ENCODE results near the gene OR52J3. TPM values are rescaled to one million over a fixed set of nuclear protein-coding genes. Genes with fewer than 3 reads are reported as not detected.
"Not testable (repeated sequence)": the region's sequence is repeated elsewhere in the genome, so short reads cannot be mapped to it uniquely, and the experiment has no call there.

The OR52J3 gene
- total RNA-seq: not detected
- long read RNA-seq: 0 reads

- intact Hi-C loops (cut with DNase I): no loop called here
- no peak for ATAC-seq (ENCODE audit: poor library complexity)
- DNase-seq: no peak
Observed at GRCh38 chr11:5046226-5046625, at the start of gene OR52J3. TSS of gene OR52J3 (plus strand) at chr11:5046526. CDS start at chr11:5046526, 0 bp downstream.

GRCh38 chr11:5004424-5005274 is 41.7 kb upstream of the OR52J3 start:
- ATAC-seq (ENCODE audit: poor library complexity) (peak; percentile 58), DNase-seq (peak; percentile 48)
- intact Hi-C loops (cut with DNase I): loop anchor here (5.0 to 10.0 kb wide), 2 partner anchors 367 to 820 kb away; partner anchors contain the start of gene OR51D1

GRCh38 chr11:5007561-5007960 is 38.8 kb upstream of the OR52J3 start:
- no peak for DNase-seq

GRCh38 chr11:5011254-5011653 is 35.1 kb upstream of the OR52J3 start:
- DNase-seq (no peak), ATAC-seq (ENCODE audit: poor library complexity) (no peak)
- intact Hi-C loops (cut with DNase I): no loop called here

More at GRCh38 chr11:5007561-5007960, 38.8 kb upstream of the OR52J3 start:
- intact Hi-C loops (cut with DNase I): loop anchor here (10.0 kb wide), 1 partner anchor 823 kb away; no protein-coding TSS in a partner anchor
- no peak for ATAC-seq (ENCODE audit: poor library complexity)

- DNase-seq (no peak), ATAC-seq (ENCODE audit: poor library complexity) (no peak)
- intact Hi-C loops (cut with DNase I): no loop called here
Observed at GRCh38 chr11:5013012-5013411, 33.3 kb upstream of the OR52J3 start.

GRCh38 chr11:5021996-5022395 is 24.3 kb upstream of the OR52J3 start:
- ATAC-seq (ENCODE audit: poor library complexity) (peak; percentile 76), DNase-seq (no peak)
- intact Hi-C loops (cut with DNase I): no loop called here

GRCh38 chr11:5036669-5037068 is 9.7 kb upstream of the OR52J3 start:
- ATAC-seq (ENCODE audit: poor library complexity): no peak
- DNase-seq: no peak
- intact Hi-C loops (cut with DNase I): no loop called here

- ATAC-seq (ENCODE audit: poor library complexity): no peak
- intact Hi-C loops (cut with DNase I): no loop called here
- DNase-seq: no peak
Observed at GRCh38 chr11:5037926-5038325, 8.4 kb upstream of the OR52J3 start.

- intact Hi-C loops (cut with DNase I): no loop called here
- no peak for DNase-seq
- no peak for ATAC-seq (ENCODE audit: poor library complexity)
Observed at GRCh38 chr11:5038341-5038740, 8.0 kb upstream of the OR52J3 start.

GRCh38 chr11:5040876-5041275 is 5.5 kb upstream of the OR52J3 start:
- ATAC-seq (ENCODE audit: poor library complexity): no peak
- intact Hi-C loops (cut with DNase I): no loop called here
- no peak for DNase-seq

GRCh38 chr11:5042091-5042490 is 4.2 kb upstream of the OR52J3 start:
- intact Hi-C loops (cut with DNase I): no loop called here
- ATAC-seq (ENCODE audit: poor library complexity) (no peak), DNase-seq (no peak)

GRCh38 chr11:5043380-5043779 is 2.9 kb upstream of the OR52J3 start:
- intact Hi-C loops (cut with DNase I): no loop called here
- no peak for ATAC-seq (ENCODE audit: poor library complexity)
- no peak for DNase-seq

- no peak for DNase-seq
- intact Hi-C loops (cut with DNase I): no loop called here
Observed at GRCh38 chr11:5046754-5047330, 516 bp downstream of the OR52J3 start.

GRCh38 chr11:5058679-5059078 is 12.4 kb downstream of the OR52J3 start:
- intact Hi-C loops (cut with DNase I); DNase-seq; ATAC-seq (ENCODE audit: poor library complexity): not testable (repeated sequence)

More at GRCh38 chr11:5046754-5047330, 516 bp downstream of the OR52J3 start:
- ATAC-seq (ENCODE audit: poor library complexity): no peak

- DNase-seq: no peak
- intact Hi-C loops (cut with DNase I): no loop called here
- no peak for ATAC-seq (ENCODE audit: poor library complexity)
Observed at GRCh38 chr11:5059391-5059790, 13.1 kb downstream of the OR52J3 start, which contains the start of gene OR52E2. TSS of gene OR52E2 (minus strand) at chr11:5059627. CDS start at chr11:5059627, 0 bp downstream.

GRCh38 chr11:5065027-5065426 is 18.7 kb downstream of the OR52J3 start:
- ATAC-seq (ENCODE audit: poor library complexity): no peak
- intact Hi-C loops (cut with DNase I): no loop called here
- no peak for DNase-seq

GRCh38 chr11:5069272-5069671 is 22.9 kb downstream of the OR52J3 start, which contains the start of gene OR52E1:
TSS of gene OR52E1 (plus strand) at chr11:5069572.
- ATAC-seq (ENCODE audit: poor library complexity) (no peak), DNase-seq (no peak)
- intact Hi-C loops (cut with DNase I): no loop called here

- intact Hi-C loops (cut with DNase I): no loop called here
Observed at GRCh38 chr11:5071799-5072198, 25.5 kb downstream of the OR52J3 start.

GRCh38 chr11:5081405-5081804 is 35.1 kb downstream of the OR52J3 start:
- no peak for DNase-seq
- ATAC-seq (ENCODE audit: poor library complexity): no peak
- intact Hi-C loops (cut with DNase I): no loop called here

More at GRCh38 chr11:5071799-5072198, 25.5 kb downstream of the OR52J3 start:
- no peak for ATAC-seq (ENCODE audit: poor library complexity)
- no peak for DNase-seq

GRCh38 chr11:5083602-5084001 is 37.3 kb downstream of the OR52J3 start:
- no peak for ATAC-seq (ENCODE audit: poor library complexity)
- no peak for DNase-seq
- intact Hi-C loops (cut with DNase I): no loop called here
